CD4-positive, alpha-beta T cell treated with Interleukin-17A for 1 hour (primary cell): ENCODE results near the gene BCL2.

Source experiments
- DNase-seq: peaks from one replicate; pipeline ENCODE4 v3.0.0-alpha.2; 2020

The BCL2 gene

DNA sequence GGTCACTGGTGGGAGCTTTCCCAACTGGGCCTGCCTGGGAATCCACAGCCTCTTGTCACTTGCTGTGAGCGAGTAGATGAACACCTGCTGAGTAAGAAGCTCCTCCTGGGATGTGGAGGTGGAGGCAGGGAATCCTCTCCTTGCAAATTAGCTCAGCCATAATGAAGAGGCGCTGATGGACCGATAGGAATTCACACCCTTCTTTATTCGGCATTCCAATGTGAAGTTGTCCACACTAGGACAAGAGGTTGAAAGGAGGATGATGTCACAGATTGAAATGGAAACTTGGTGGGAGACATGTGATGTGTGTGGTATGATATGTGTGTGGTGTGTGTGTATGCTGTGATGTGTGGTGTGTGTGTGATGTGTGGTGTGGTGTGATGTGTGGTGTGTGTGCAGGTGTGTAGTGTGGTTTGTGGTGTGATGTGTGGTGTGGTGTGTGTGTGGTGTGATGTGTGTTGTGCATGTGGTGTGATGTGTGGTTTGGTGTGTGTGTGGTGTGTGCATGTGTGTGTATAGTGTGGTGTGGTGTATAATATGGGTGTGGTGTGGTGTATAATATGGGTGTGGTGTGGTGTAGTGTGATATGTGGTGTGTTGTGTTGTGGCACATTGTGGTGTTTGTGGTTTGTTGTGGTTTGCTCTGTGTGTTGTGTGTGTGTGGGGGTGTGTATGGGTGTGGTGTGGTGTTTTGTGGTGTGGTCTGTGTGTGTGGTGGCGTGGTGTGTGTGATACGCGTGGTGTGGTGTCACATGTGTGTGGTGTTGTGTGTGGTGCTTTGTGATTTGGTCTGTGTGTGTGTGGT lies 216.4 kb downstream of the BCL2 start:
- no peak for DNase-seq

- DNase-seq, result no peak
Observed at GRCh38 chr18:63100630-63101055, 218.9 kb downstream of the BCL2 start.

GRCh38 chr18:63099848-63100629 lies 219.5 kb downstream of the BCL2 start:
- DNase-seq, result no peak

- DNase-seq, result no peak
Observed at GRCh38 chr18:63099091-63099840, 220.3 kb downstream of the BCL2 start.

DNA sequence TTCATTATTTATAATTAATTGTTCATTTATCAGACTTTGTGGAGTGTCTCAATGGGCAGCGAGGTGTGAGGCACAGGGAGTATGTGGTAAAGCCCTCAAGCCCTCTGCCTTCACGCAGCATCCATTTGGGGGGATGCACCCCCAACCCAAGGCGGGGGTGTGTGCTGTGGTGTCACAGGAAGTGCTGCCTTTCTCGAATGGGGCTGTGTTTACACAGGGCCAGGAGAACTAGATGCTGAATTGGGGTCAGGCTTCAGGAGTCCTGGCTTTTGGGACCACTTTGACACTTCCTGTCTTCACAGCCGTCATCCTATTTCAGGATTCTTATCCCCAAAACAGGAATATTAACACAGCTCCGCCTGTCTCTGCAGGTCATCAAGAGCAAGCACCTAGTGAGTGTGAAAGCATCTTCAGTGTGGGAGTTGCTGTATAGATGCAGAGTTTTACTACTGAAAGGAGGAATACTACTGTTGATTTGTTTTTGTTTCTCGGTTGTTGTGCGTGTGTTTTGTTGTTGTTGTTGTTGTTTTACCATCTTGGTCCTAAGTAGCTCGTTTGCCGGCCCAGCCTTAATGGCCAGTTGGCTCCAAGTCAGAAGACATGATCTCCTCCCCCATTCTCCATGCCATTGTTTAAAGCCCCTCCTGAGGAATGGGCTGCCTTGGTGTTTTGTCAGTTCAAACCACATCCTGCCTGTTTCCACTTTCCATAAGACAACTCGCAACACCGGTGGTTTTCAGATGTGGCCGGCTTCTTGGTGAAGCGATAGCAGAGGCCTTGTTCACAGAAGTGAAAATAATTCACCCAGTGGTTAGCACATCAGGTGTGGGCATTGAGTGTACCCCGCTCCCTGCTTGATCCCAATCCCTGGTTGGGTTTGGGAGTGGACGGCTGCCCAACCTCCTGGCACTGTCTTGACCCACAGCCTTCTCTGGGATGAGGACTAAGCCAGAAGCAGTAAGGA lies 221.3 kb downstream of the BCL2 start:
- DNase-seq, result peak; percentile 55

- no peak for DNase-seq
Observed at GRCh38 chr18:63097178-63097577, 222.4 kb downstream of the BCL2 start.

- DNase-seq, result no peak
Observed at GRCh38 chr18:63096327-63096874, 223.2 kb downstream of the BCL2 start.

- DNase-seq, result no peak
Observed at GRCh38 chr18:63095768-63096167, 223.8 kb downstream of the BCL2 start.

GRCh38 chr18:63091671-63092364 lies 227.8 kb downstream of the BCL2 start:
- no peak for DNase-seq

- no peak for DNase-seq
Observed at GRCh38 chr18:63090334-63090733, 229.2 kb downstream of the BCL2 start.

DNA sequence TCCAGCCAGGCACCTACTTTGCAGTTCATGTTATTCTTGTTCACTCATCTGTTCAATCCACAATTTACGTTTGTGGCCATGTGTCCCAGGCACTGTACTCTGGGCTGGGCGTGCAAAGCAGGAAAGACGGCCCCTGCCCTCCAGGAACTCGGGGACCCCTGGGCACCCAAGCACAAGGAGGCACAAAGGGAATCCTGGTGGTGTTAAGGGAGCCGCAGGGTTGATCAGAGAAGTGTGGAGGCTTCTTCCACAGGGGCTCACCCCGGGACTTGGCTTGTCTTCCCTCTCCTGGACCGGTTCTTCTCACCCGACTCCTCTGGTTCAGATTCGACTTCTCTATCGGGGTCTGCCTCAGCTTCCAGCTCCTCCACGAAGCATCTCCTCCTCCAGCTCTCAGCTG lies 230.5 kb downstream of the BCL2 start:
- DNase-seq, result no peak

- no peak for DNase-seq
Observed at GRCh38 chr18:63088262-63088661, 231.3 kb downstream of the BCL2 start.

DNA sequence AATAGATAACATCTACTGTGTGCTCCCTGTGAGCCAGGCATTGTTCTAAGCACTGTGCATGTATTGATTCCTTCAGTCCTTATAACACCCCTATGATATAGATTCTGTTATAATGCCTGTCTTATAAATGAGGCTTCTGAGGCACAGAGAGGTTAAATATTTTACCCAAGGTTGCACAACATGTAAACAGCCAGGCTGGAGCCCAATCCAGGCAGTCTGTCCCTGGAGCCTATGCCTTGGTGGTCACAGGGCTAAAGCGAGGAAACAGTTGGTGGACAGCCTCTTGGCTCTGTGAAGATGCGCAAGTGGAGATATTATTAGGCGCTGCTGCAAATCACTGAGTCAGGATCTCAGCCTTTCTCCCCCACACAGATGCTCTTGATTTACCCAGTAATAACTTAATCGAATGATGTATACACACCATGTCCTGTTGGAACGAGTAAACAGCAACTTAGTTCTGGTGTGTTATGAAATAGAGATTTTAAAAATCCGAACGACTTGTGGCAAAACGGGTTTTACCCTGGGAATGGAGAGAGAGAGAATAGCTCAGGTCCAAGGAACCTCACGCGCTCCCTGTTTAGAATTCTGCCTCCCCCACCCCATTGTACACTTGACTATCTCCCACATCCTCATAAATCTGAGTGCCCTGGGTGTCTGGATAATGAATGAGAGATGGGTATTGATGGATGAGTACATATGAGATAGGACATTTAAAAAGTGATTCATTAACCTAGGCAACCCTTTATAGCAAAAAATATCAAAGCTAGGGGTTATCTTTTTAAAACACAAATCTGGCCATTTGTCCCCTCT lies 231.9 kb downstream of the BCL2 start:
- no peak for DNase-seq

DNA sequence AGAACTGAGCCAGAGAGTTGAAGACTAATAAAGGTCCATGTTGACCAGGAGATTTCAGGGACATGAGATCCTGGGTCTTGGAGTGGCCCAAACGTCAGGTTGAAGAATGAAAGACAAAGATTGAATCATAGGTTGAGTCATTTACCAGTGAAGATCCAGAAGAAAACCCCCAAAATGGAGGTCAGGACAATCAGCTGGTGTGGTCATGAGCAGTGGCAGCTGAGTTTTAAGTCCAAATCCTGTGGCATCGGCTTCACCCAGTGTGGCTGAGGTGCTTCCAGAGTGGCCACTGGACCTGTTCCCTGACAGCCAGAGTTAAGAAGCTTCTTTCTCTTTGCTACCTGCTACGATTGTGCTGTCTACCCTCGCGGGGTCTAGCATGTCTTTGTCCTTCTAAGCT lies 234.0 kb downstream of the BCL2 start:
- no peak for DNase-seq

- DNase-seq, result no peak
Observed at GRCh38 chr18:63084219-63084618, 235.3 kb downstream of the BCL2 start.

DNA sequence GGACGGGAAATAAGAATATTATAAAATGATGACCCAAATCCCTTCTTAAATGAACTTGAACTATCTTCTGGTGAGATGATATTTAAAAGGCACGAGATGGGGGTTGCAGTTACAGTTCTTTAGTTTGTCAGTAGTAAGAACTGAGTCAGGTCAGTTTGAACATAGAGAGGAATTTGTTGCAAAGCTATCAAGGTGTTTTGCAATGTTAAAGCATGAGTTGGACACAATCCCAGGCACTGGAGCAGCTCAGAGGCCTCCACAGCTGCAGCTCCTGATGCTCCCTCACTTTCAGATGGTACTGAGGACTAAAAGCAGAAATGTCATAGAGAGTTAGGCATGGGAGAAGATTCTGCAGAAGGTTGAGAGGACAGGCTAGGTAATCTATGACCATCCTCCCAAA lies 236.0 kb downstream of the BCL2 start:
- no peak for DNase-seq

GRCh38 chr18:63083020-63083531 lies 236.5 kb downstream of the BCL2 start:
- DNase-seq, result no peak

DNA sequence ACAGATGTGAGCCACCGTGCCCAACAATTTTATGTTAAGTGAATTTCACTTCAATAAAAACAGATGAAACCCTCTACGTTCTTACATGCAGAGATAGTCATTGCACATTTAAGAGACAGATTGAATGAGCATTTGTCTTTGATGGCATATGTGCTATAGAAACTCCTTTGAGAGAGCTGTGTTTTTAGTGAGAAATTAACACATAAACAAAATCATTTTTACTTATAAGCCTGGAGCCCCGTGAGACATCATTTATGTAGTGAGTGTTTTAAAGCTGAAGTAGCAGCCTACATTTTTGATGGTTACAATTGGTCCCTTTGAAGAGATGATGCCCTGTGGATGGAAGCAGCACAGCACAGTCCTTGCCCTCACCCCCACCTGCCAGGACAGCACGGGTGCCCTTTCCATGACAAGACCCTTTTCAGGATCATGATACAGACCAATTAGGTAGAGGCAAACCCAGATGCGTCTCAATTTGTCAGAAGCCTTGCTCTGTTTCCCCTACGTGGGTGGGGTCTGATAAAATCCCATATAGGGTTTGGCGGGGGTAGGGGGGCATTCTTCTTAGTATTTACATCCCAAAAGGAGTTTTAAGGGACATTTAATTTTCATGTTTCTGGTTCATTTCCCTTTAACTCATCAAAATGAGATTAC lies 237.1 kb downstream of the BCL2 start:
- DNase-seq, result no peak

DNA sequence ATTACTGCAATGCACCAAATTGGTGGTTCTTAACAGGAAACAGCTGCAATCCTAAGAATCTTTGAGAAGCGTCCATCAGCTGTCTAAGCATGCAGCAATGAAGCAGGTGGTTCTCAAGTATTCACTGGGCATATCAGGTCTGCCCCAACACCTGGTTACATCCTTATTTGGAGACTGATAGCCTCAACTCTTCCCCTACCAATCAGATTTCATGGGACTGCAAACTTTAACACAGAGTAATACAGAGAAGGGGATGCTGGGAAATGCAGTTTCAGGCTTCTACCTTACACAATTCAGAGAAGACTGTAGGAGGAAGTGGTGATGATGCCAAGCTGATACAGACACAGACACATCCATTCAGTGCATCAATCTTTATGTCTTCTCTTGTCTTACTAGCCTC lies 240.5 kb downstream of the BCL2 start:
- peak; percentile 14 for DNase-seq

GRCh38 chr18:63078471-63078870 lies 241.1 kb downstream of the BCL2 start:
- peak; percentile 4 for DNase-seq
